Stomach (tissue), 9 donors: ENCODE data around the gene FAM193A. TPM values are rescaled to one million over a fixed set of nuclear protein-coding genes. Genes with fewer than 3 reads are reported as not detected.
A peak's percentile ranks its signal among the peaks of the same experiment; 100 is the strongest.

Source experiments
- DNase-seq, 2 donors: peaks; one replicate each; pipeline versions ENCODE4 v3.0.0 to v3.0.0-alpha.2; 2013 to 2019
- H3K27ac ChIP-seq, 5 donors: fragments of 200-600 bp in 4 of 5; sonication (generic) in 4 of 5; one replicate each; pipeline ENCODE4 v1.5.1; 2013 to 2019; ENCODE audit warnings: mild to moderate bottlenecking in 1 of 5, moderate library complexity in 1 of 5
- H3K27me3 ChIP-seq, 3 donors: fragments of 200-600 bp; sonication (generic); one replicate each; pipeline ENCODE4 v1.5.1; 2017 to 2019; ENCODE audit warnings: mixed run types in 1 of 3
- H3K36me3 ChIP-seq, 4 donors: fragments of 200-600 bp; sonication (generic); 1 replicate in 3 of 4; 2 replicates in 1 of 4; pipeline ENCODE4 v1.5.1; 2016 to 2019
- H3K4me1 ChIP-seq, 4 donors: fragments of 200-600 bp; sonication (generic); one replicate each; pipeline ENCODE4 v1.5.1; 2016 to 2019
- H3K4me3 ChIP-seq, 4 donors: fragments of 200-600 bp; sonication (generic) in 3 of 4; one replicate each; pipeline ENCODE4 v1.5.1; 2016 to 2019; ENCODE audit warnings: mild to moderate bottlenecking in 1 of 4
- H3K9me3 ChIP-seq, 4 donors: fragments of 200-600 bp; sonication (generic); one replicate each; pipeline ENCODE4 v1.5.1; 2016 to 2019
- CTCF ChIP-seq, 7 experiments: fragments of 450-650 bp in 4 of 7; fragments of 200-600 bp in 3 of 7; sonication (generic) in 3 of 7; IDR thresholded peaks; one replicate each; pipeline ENCODE4 v1.5.1; 2016 to 2019; ENCODE audit warnings: antibody characterized with exemption in 7 of 7, control low read depth in 2 of 7, mild to moderate bottlenecking in 1 of 7
- EP300 ChIP-seq: sonication (generic); formaldehyde crosslinking; IDR thresholded peaks from one replicate; pipeline ENCODE4 v1.6.1; 2017; ENCODE audit warnings: antibody characterized with exemption
- POLR2A ChIP-seq, 4 donors: fragments of 450-650 bp; IDR thresholded peaks; one replicate each; pipeline ENCODE4 v1.6.1; 2016; ENCODE audit warnings: antibody characterized with exemption in 4 of 4, control low read depth in 2 of 4, mild to moderate bottlenecking in 1 of 4, moderate library complexity in 1 of 4
- POLR2AphosphoS5 ChIP-seq, 3 donors: sonication (generic); formaldehyde crosslinking; IDR thresholded peaks; one replicate each; pipeline ENCODE4 v1.6.1; 2016; ENCODE audit warnings: antibody characterized with exemption in 3 of 3
- WGBS, 5 donors: extraction: QIAGEN DNeasy Blood & Tissue Kit in 3 of 5; methylation state at CpG; one replicate each; pipeline versions ENCODE4 v1.1.5 to v1.1.7; 2013 to 2018; 5-methylcytosine and 5-hydroxymethylcytosine counted together
- intact Hi-C: fragments of 100-400 bp; cut with DNase I; formaldehyde crosslinking; loops from one replicate; pipeline ENCODE4 v1.15.1; 2023; ENCODE audit warnings: low total_unique reads
- polyA plus RNA-seq, 3 donors: library from polyadenylated mRNA; stranded (reverse); fragments of 200-250 nt; gene quantifications; one replicate each; pipeline ENCODE4 v1.2.3, GENCODE V29; 2013
- total RNA-seq, 5 donors: library from RNA; depleted of rRNA; stranded (reverse); fragments of >200 nt; gene quantifications; one replicate each; pipeline versions ENCODE4 v1.1.0 to v1.2.3, GENCODE V29; 2014 to 2016
- donor health status: healthy with polysubstance abuse.
- donor health status: Bipolar disorder and iron deficiency.
- donor health status: healthy.

FAM193A gene
- total and polyA plus RNA-seq, 8 donors: 4.9 to 107 (median 26.0) TPM

GRCh38 chr4:2598511-2599303 is 62.3 kb downstream of the FAM193A start:
- intact Hi-C loops: no loop called here
- 29 to 48% (median 40%) methylated on average over 11 to 12 of the region's 12 CpGs for WGBS, 5 donors
- H3K27me3 ChIP-seq: no peaks in the 10 kb centered on the region
- H3K9me3 ChIP-seq: no peaks in the 10 kb centered on the region
- H3K4me3 ChIP-seq: no peak overlapping the region
- H3K4me1 ChIP-seq: peaks cover 22 to 63% (median 37%) of the 10 kb centered on the region in 4 donors
- H3K27ac ChIP-seq: peak overlapping the region in 3 of 5 donors; percentile 18 to 48 (median 36)
- TF ChIP-seq CTCF (IDR thresholded peaks at IDR 0.05) (no peak), POLR2A (IDR thresholded peaks at IDR 0.05) (no peak), EP300 (no peak), POLR2AphosphoS5 (IDR thresholded peaks at IDR 0.05) (no peak)
- DNase-seq: peak in 1 of 2 donors; percentile 31
- H3K36me3 ChIP-seq: peaks cover 0 to 34% (median 28%) of the 10 kb centered on the region in 4 donors

GRCh38 chr4:2599304-2599654 is 62.8 kb downstream of the FAM193A start:
- Histone ChIP-seq H3K4me3 (no peak overlapping the region), H3K4me1 (peaks cover 22 to 59% (median 34%) of the 10 kb centered on the region in 4 donors), H3K9me3 (no peaks in the 10 kb centered on the region), H3K27ac (peak overlapping the region in 1 of 5 donors; percentile 36), H3K27me3 (no peaks in the 10 kb centered on the region), H3K36me3 (peaks cover 0 to 36% (median 30%) of the 10 kb centered on the region in 4 donors)
- TF ChIP-seq POLR2A (IDR thresholded peaks at IDR 0.05) (no peak), EP300 (no peak), CTCF (IDR thresholded peaks at IDR 0.05) (no peak), POLR2AphosphoS5 (IDR thresholded peaks at IDR 0.05) (no peak)
- DNase-seq: no peak
- 54 to 71% (median 67%) methylated on average over 6 of the region's 6 CpGs for WGBS, 5 donors
- intact Hi-C loops: no loop called here

GRCh38 chr4:2600878-2601277 is 64.4 kb downstream of the FAM193A start:
- no peak overlapping the region for H3K4me3 ChIP-seq
- peaks cover 22 to 54% (median 33%) of the 10 kb centered on the region in 4 donors for H3K4me1 ChIP-seq
- no peak overlapping the region for H3K27ac ChIP-seq
- WGBS, 5 donors: 95 to 98% (median 97%) methylated on average over 6 of the region's 6 CpGs
- no peaks in the 10 kb centered on the region for H3K9me3 ChIP-seq
- TF ChIP-seq CTCF (IDR thresholded peaks at IDR 0.05) (no peak), POLR2A (IDR thresholded peaks at IDR 0.05) (no peak), EP300 (no peak), POLR2AphosphoS5 (IDR thresholded peaks at IDR 0.05) (no peak)
- peaks cover 0 to 36% (median 30%) of the 10 kb centered on the region in 4 donors for H3K36me3 ChIP-seq
- no peaks in the 10 kb centered on the region for H3K27me3 ChIP-seq
- no peak for DNase-seq
- intact Hi-C loops: no loop called here

- no peak for DNase-seq
- intact Hi-C loops: no loop called here
- Histone ChIP-seq H3K4me1 (peaks cover 0 to 41% (median 16%) of the 10 kb centered on the region in 4 donors), H3K9me3 (no peaks in the 10 kb centered on the region), H3K36me3 (peaks cover 0 to 17% (median 17%) of the 10 kb centered on the region in 4 donors), H3K4me3 (no peak overlapping the region), H3K27me3 (no peaks in the 10 kb centered on the region), H3K27ac (no peak overlapping the region)
- 84 to 90% (median 89%) methylated on average over 4 of the region's 4 CpGs for WGBS, 5 donors
- TF ChIP-seq EP300 (no peak), CTCF (IDR thresholded peaks at IDR 0.05) (no peak), POLR2A (IDR thresholded peaks at IDR 0.05) (no peak), POLR2AphosphoS5 (IDR thresholded peaks at IDR 0.05) (no peak)
Observed at GRCh38 chr4:2604614-2605013, 68.2 kb downstream of the FAM193A start.
